Muscle layer of colon (tissue), 2 donors: ENCODE measurements around the gene NMRK1.
A peak's percentile ranks its signal among the peaks of the same experiment; 100 is the strongest.

Experiments used
- H3K27ac ChIP-seq: one replicate; pipeline ENCODE4 v1.7.0; 2013; ENCODE audit warnings: low read depth, mild to moderate bottlenecking, low read length, moderate library complexity
- H3K27me3 ChIP-seq, 2 donors: one replicate each; pipeline ENCODE4 v1.7.0; 2013; ENCODE audit warnings: low read length in 2 of 2, mild to moderate bottlenecking in 2 of 2; ENCODE audit not compliant: insufficient read depth in 2 of 2, control insufficient read depth in 1 of 2
- H3K36me3 ChIP-seq: one replicate; pipeline ENCODE4 v1.7.0; 2013; ENCODE audit warnings: mild to moderate bottlenecking, low read length; ENCODE audit not compliant: insufficient read depth
- H3K4me1 ChIP-seq: one replicate; pipeline ENCODE4 v1.7.0; 2013; ENCODE audit warnings: mild to moderate bottlenecking, low read length; ENCODE audit not compliant: insufficient read depth
- H3K4me3 ChIP-seq, 2 donors: one replicate each; pipeline ENCODE4 v1.7.0; 2013; ENCODE audit warnings: low read length in 2 of 2, low read depth in 1 of 2, mild to moderate bottlenecking in 1 of 2, moderate library complexity in 1 of 2
- H3K9ac ChIP-seq: one replicate; pipeline ENCODE4 v1.7.0; 2013; ENCODE audit warnings: low read length
- H3K9me3 ChIP-seq: one replicate; pipeline ENCODE4 v1.7.0; 2013; ENCODE audit warnings: mild to moderate bottlenecking, low read length
- donor health status: abdominal sarcoma.
- donor health status: Adenocarcinoma of cecum.

NMRK1 gene

DNA sequence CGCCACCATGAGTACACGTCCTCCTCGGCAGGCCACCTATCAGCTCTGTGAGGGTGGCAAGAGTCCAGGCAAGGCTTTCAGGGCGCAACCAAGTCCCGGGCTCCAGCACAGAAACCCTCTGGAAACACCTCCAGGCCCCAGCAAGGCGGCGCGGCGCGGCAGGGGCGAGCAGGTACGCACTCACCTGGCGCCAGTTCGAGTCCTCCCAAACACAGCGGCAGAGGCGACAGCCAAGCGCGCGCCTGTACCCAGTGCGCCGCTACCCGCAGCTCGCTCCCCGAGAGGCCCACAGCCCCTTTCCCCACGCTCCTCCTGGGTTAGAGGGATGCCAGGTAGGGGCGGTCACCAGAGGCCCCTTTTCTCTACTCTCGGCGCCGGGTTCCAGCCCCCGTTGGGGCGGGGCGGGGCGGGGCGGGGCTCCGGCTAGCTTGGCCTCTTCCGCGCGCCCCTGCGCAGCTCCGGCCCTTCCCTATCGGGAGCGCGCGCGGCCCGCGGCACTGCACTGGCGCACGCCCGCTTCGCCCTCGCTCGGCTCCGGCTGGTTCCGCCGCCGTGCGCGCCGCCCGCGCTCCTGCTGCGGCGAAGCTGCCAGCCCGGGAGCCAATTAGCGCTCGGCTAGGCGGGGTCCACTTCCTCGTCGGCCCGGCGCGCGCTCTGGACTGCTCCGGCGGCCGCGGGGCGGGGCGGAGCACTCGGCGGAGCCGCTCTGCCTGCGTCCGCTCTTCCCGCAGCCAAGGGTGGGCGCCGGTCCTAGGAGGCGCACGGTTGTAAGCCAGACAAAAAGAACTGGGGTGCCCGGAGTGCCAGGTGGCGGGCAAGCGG is at the start of gene NMRK1, which contains the start of gene OSTF1:
TSS of gene NMRK1 (minus strand) at position 332 of the 822 bp plus-strand sequence. CDS start 5,040 bp downstream, outside the sequence.
TSS of gene OSTF1 (plus strand) at position 691 of the 822 bp plus-strand sequence. CDS start 179 bp downstream, outside the sequence.
- H3K9ac ChIP-seq, result peak within 1 kb of the TSS; percentile 34
- no peaks in the 10 kb centered on the region for H3K36me3 ChIP-seq
- H3K27ac ChIP-seq, result peak within 1 kb of the TSS; percentile 96
- no peaks in the 10 kb centered on the region for H3K9me3 ChIP-seq
- H3K4me3 ChIP-seq, result peak within 1 kb of the TSS; percentile 85 to 95
- no peaks in the 10 kb centered on the region for H3K27me3 ChIP-seq
- peaks cover 16% of the 10 kb centered on the region for H3K4me1 ChIP-seq

DNA sequence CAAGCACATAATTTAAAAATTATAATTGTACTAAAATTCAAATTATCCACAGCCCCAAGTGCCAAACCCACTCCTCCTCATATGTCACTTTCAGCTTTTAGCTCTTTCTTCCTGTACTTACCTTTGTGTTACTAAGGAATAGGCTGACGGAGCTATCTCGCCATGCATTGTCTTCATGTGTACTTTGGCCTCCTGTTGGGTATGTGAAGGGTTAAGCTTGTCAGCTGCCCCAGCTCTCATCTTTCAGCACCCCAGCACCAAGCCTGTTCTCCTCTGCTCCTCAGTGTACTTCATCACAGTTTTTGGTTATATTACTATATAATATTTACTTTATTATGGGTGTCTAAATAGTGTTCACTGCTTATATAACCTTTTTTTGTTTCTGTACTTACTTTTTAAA is 46.5 kb upstream of the NMRK1 start:
- no peak overlapping the region for H3K9ac ChIP-seq
- no peak overlapping the region for H3K4me3 ChIP-seq
- H3K4me1 ChIP-seq, result no peaks in the 10 kb centered on the region
- H3K9me3 ChIP-seq, result no peaks in the 10 kb centered on the region
- H3K27ac ChIP-seq, result no peak overlapping the region
- peaks cover 22% of the 10 kb centered on the region for H3K36me3 ChIP-seq
- no peaks in the 10 kb centered on the region for H3K27me3 ChIP-seq

DNA sequence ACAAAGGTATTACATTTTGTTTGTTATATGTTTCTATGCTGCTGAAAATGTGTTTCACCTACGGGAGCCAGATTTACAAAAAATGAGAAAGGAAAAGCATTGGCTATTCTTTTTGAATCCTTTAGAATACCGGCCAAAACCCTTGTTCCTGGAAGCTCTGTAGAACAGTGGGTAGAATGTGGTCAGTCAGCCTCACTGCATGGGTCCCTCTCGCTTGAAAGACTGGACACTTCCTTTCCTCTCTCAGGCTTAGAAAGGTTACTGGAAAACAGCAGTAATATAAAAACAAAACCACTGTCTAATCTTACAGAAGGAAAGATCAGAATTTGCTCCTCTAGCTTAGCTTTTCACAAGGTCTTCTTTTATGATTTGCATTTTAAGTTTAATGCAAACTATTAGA is 45.4 kb upstream of the NMRK1 start:
- Histone ChIP-seq H3K27me3 (no peaks in the 10 kb centered on the region), H3K27ac (no peak overlapping the region), H3K4me1 (no peaks in the 10 kb centered on the region), H3K9ac (no peak overlapping the region), H3K36me3 (peaks cover 22% of the 10 kb centered on the region), H3K9me3 (no peaks in the 10 kb centered on the region), H3K4me3 (no peak overlapping the region)

DNA sequence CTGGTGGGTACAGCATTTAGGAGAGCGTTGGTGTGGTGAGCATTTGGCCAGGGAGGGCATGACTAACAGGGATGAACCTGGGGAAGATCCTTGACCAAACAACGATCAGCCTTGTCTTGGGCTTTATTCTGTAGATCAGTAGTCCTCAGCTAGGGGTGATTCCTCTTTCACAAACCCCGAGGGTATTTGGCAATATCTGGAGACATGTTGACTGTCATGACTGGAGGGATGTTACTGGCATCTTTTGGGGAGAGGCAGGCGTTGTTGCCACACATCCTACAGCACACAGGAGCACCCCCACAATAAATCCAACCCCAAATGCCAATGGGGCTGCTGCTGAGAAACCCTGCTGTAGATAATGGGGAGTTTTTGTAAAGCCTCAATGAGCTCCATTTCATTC is 44.3 kb upstream of the NMRK1 start:
- H3K27me3 ChIP-seq, result no peaks in the 10 kb centered on the region
- no peak overlapping the region for H3K27ac ChIP-seq
- H3K9ac ChIP-seq, result no peak overlapping the region
- H3K4me3 ChIP-seq, result no peak overlapping the region
- no peaks in the 10 kb centered on the region for H3K4me1 ChIP-seq
- no peaks in the 10 kb centered on the region for H3K9me3 ChIP-seq
- peaks cover 20% of the 10 kb centered on the region for H3K36me3 ChIP-seq

DNA sequence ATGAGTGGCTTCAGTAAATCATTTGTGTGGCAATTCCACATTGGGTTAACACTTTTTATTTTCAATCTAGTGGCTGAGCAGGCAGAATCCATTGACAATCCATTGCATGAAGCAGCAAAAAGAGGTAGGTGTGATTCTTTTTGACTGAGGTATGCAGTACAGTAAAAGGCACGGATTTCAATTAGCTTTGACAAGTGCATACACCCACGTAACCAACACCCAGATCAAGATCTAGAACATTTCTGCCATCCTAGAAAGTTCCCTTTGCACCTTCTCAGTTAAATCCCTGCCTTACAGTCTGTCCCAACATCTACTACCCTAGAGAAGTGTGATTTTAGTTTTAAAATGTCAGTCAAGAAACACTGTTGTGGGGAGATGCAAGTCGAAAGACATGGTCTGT is 43.7 kb upstream of the NMRK1 start:
- Histone ChIP-seq H3K9ac (no peak overlapping the region), H3K4me1 (no peaks in the 10 kb centered on the region), H3K36me3 (peaks cover 17% of the 10 kb centered on the region), H3K9me3 (no peaks in the 10 kb centered on the region), H3K27me3 (no peaks in the 10 kb centered on the region), H3K27ac (no peak overlapping the region), H3K4me3 (no peak overlapping the region)

DNA sequence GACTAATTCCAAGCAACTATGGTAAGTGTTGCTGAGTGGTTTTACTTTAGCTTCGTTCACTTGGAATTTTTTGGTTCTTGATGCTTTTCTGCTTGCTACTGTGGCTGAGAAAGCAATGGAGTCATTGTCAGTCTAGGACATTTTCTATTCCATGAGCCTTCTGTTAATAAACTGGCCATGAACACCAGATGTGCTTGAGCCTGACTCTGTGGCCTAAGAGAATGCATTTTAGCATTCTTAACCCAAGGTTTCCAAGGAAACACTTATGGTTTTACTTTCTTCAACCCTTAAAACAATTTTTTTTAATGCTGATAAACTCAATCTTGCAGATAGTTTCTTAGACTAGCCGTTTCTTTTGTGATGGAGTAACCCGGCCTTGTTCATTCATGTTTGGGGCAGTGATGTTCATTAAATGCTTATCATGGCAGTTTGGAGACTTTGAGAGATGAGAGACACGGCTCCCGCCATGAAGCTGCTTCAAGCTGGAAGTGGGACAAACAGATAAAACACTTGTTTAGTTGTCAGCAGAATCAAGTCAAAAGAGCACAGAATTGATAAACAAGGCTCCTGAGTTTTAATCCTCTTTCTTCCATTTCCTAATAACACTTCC is 42.8 kb upstream of the NMRK1 start:
- H3K27me3 ChIP-seq, result no peaks in the 10 kb centered on the region
- no peaks in the 10 kb centered on the region for H3K4me1 ChIP-seq
- peaks cover 14% of the 10 kb centered on the region for H3K36me3 ChIP-seq
- no peak overlapping the region for H3K4me3 ChIP-seq
- H3K27ac ChIP-seq, result no peak overlapping the region
- no peak overlapping the region for H3K9ac ChIP-seq
- no peaks in the 10 kb centered on the region for H3K9me3 ChIP-seq

DNA sequence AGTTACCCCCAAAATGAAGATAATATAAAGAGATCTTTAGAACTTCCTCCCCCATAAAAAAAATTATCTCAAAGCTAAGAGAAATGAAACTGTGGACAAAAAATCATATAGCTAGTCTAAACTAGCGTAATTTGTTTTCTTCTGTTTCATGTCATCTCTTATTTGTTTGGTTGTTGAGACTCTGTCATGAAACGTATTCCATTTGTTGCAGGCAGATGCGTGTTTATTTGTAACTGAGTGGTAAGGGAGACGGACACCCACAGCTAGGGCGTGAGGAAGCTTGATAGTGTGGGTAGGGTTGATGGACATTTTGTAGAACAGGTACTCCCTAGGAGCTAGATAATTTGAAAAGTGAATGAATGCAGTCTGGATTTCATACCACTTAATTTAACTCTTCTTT is 42.2 kb upstream of the NMRK1 start:
- no peaks in the 10 kb centered on the region for H3K4me1 ChIP-seq
- H3K9ac ChIP-seq, result no peak overlapping the region
- no peak overlapping the region for H3K4me3 ChIP-seq
- H3K27ac ChIP-seq, result no peak overlapping the region
- no peaks in the 10 kb centered on the region for H3K9me3 ChIP-seq
- H3K27me3 ChIP-seq, result no peaks in the 10 kb centered on the region
- H3K36me3 ChIP-seq, result peaks cover 12% of the 10 kb centered on the region

DNA sequence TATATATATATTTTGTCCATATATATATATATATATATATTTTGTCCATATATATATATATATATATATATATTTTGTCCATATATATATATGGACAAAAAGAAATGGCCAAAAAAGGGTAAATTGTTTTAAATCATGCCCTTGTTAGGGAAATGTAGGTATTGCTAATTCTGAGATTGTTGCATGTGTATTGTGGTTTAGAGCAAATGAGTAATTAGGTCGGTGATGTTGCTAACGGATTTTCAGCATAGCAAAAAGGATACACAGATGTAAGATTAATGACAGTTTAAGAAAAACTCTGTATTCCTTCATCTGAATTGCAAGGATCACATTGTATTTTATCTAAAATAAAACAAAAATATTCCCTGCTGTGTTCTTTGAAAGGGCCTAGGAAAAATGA is 40.6 kb upstream of the NMRK1 start:
- no peaks in the 10 kb centered on the region for H3K27me3 ChIP-seq
- H3K36me3 ChIP-seq, result peaks cover 12% of the 10 kb centered on the region
- no peak overlapping the region for H3K27ac ChIP-seq
- no peaks in the 10 kb centered on the region for H3K4me1 ChIP-seq
- no peak overlapping the region for H3K9ac ChIP-seq
- no peaks in the 10 kb centered on the region for H3K9me3 ChIP-seq
- no peak overlapping the region for H3K4me3 ChIP-seq

DNA sequence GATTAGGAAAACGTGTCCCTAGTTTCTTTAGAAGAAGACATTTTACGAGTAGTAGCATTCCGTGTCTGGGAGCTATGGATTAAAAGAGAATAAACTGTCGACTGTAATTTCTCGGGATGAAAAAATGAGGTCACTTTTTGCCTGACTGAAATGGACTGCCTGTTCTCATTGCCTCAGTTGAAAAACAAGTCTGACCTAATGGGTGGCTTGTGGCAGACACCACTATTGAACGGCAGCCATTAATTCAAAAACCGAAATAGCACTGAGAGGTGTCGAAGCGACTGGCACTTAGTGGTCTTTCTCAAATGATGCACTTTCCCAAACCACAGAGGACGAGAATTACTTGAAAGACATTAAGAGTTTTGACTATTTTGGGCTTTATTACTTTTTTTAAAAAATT is 35.7 kb upstream of the NMRK1 start:
- Histone ChIP-seq H3K36me3 (peaks cover 4% of the 10 kb centered on the region), H3K27ac (no peak overlapping the region), H3K9me3 (no peaks in the 10 kb centered on the region), H3K27me3 (no peaks in the 10 kb centered on the region), H3K4me1 (no peaks in the 10 kb centered on the region), H3K4me3 (no peak overlapping the region), H3K9ac (no peak overlapping the region)

DNA sequence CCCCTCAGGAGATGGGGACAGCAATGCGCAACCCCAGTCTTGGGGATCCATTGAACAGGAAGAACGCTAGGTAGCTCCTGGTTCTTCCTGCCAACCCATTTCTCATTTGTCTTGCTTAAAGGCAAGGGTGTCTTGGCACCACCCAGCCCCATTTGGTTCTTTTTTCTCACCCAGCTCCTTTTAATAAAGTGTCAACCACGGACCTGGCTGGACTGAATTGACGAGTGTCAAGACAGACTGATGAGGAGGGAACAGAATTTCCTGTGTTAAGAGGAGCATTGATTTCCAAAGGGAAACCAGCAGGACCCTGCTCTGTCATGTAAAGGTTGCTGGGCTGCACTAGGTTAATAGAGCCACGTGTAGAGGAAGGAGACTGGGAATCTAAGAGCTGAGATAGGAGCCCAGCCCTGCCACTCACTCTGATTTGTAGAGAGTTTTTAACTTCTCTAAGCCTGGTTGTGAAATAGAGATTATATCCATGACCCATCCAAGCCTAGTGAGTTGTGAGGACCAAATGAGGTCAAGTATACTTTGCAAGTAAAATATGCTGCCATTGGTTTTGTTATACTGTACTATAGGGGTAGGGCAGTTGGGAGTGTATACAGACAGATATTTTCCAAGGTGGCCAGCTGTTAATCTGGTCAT is 34.1 kb upstream of the NMRK1 start:
- Histone ChIP-seq H3K27ac (no peak overlapping the region), H3K4me1 (no peaks in the 10 kb centered on the region), H3K36me3 (peaks cover 4% of the 10 kb centered on the region)

DNA sequence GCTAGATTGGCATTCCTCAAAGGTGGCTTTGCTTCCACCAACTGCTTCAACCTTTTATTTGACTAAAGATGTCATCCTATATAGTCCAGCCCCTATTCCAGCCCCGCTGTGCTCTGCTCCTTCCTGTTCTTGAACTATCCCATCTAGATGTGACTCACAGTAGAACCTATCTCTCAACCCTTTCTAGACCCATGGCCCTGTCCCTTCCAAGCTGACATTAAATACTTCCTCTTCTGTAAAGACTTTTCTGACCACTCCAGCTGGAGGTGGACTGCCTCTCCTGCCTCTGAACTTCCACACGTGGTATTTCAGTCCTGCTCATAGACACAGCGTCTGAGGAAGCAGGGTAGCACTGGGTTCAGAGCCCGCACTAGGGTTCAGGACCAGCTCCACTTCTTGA is 32.7 kb upstream of the NMRK1 start:
- no peak overlapping the region for H3K9ac ChIP-seq
- no peaks in the 10 kb centered on the region for H3K9me3 ChIP-seq
- H3K4me1 ChIP-seq, result no peaks in the 10 kb centered on the region
- no peaks in the 10 kb centered on the region for H3K27me3 ChIP-seq
- no peak overlapping the region for H3K27ac ChIP-seq
- peaks cover 4% of the 10 kb centered on the region for H3K36me3 ChIP-seq
- no peak overlapping the region for H3K4me3 ChIP-seq

More for the DNA sequence above, 34.1 kb upstream of the NMRK1 start:
- H3K9me3 ChIP-seq, result no peaks in the 10 kb centered on the region
- no peak overlapping the region for H3K9ac ChIP-seq
- H3K27me3 ChIP-seq, result no peaks in the 10 kb centered on the region
- no peak overlapping the region for H3K4me3 ChIP-seq
